ENCODE data around the gene KIF9.

DNA sequence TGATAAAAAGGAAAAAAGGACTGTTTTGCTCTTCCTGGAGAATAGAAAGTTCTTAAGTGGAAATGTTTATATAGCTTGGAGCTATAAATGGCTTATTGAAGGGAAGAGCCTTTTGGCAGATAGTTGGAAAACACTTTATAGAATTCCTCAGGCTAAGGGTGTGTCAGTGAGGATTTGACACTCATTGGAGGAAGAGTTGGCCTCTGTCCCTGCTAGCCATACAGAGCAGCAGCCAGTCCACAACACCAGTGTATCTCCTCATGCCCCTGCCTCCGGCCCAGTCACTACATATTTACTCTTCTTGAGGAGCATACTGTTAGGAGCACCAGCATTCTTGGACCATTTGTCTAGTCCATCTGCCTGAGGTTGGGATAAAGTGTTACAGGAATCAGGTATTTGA is 36.3 kb upstream of the KIF9 start:
- TF ChIP-seq, protein P1, sequence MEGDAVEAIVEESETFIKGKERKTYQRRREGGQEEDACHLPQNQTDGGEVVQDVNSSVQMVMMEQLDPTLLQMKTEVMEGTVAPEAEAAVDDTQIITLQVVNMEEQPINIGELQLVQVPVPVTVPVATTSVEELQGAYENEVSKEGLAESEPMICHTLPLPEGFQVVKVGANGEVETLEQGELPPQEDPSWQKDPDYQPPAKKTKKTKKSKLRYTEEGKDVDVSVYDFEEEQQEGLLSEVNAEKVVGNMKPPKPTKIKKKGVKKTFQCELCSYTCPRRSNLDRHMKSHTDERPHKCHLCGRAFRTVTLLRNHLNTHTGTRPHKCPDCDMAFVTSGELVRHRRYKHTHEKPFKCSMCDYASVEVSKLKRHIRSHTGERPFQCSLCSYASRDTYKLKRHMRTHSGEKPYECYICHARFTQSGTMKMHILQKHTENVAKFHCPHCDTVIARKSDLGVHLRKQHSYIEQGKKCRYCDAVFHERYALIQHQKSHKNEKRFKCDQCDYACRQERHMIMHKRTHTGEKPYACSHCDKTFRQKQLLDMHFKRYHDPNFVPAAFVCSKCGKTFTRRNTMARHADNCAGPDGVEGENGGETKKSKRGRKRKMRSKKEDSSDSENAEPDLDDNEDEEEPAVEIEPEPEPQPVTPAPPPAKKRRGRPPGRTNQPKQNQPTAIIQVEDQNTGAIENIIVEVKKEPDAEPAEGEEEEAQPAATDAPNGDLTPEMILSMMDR (IDR thresholded peaks at IDR 0.05; ENCODE audit: control extremely low read depth in 1 of 3, insufficient read depth in 1 of 3, low read depth in 1 of 3, low read length in 3 of 3) = no peak
- TF ChIP-seq EP300 (IDR thresholded peaks at IDR 0.05; ENCODE audit: borderline replicate concordance in 1 of 2, low read depth in 2 of 2, low read length in 2 of 2) (no peak), PHF8 (conservative IDR thresholded peaks at IDR 0.05; ENCODE audit: low read depth, low read length) (no peak), POLR2AphosphoS5 (IDR thresholded peaks at IDR 0.05; ENCODE audit: low read depth, low read length) (no peak)
